Cardiac fibroblast (primary cell): ENCODE results near the gene DHX57.

Experiments
- DNase-seq, 2 donors: peaks; one replicate each; pipeline versions ENCODE4 v3.0.0 to v3.0.0-alpha.2; 2010; ENCODE audit warnings: low read depth in 2 of 2
- H3K4me3 ChIP-seq, 2 donors: replicated peaks in 1 of 2; 1 replicate in 1 of 2; 2 replicates in 1 of 2; pipeline ENCODE4 v1.5.1; 2011; ENCODE audit warnings: low read depth in 2 of 2, low read length in 2 of 2, mild to moderate bottlenecking in 2 of 2, moderate library complexity in 1 of 2
- CTCF ChIP-seq: IDR thresholded peaks from one replicate; pipeline ENCODE4 v1.5.1; 2011; ENCODE audit warnings: low read depth, mild to moderate bottlenecking, low read length, inconsistent platforms

The DHX57 gene

GRCh38 chr2:38875576-38876367 lies at the start of gene DHX57, which contains the start of gene MORN2:
Gene DHX57 (minus strand): TSS chr2:38875934. CDS start chr2:38868405, 7,529 bp downstream.
Gene MORN2 (plus strand): TSS chr2:38875976.
- TF ChIP-seq CTCF = no peak
- DNase-seq = peak; percentile 84
- H3K4me3 ChIP-seq = peak within 1 kb of the TSS; percentile 92 to 98

- DNase-seq = no peak
- no peak overlapping the region for H3K4me3 ChIP-seq
- TF ChIP-seq CTCF = no peak
These were observed 47.2 kb upstream of the DHX57 start for GRCh38 chr2:38922902-38923301.

GRCh38 chr2:38922389-38922788 lies 46.7 kb upstream of the DHX57 start:
- TF ChIP-seq CTCF = no peak
- H3K4me3 ChIP-seq = no peak overlapping the region
- no peak for DNase-seq

- no peak for TF ChIP-seq CTCF
- DNase-seq = no peak
- H3K4me3 ChIP-seq = no peak overlapping the region
These were observed 36.9 kb upstream of the DHX57 start for GRCh38 chr2:38912619-38913018.

GRCh38 chr2:38911191-38911590 lies 35.5 kb upstream of the DHX57 start:
- no peak for TF ChIP-seq CTCF
- H3K4me3 ChIP-seq = no peak overlapping the region
- no peak for DNase-seq

- DNase-seq = no peak
- no peak for TF ChIP-seq CTCF
- no peak overlapping the region for H3K4me3 ChIP-seq
These were observed 34.1 kb upstream of the DHX57 start for GRCh38 chr2:38909872-38910271.
